ENCODE data around the gene SERPINF2.
A peak's percentile ranks its signal among the peaks of the same experiment; 100 is the strongest.

Gene SERPINF2

GRCh38 chr17:1725642-1726511 lies 16.8 kb upstream of the SERPINF2 start:
- peak overlapping the region in 1 of 2 donors; percentile 50 for H3K27ac Mint-ChIP-seq
- peak overlapping the region; percentile 81 for H3K4me3 Mint-ChIP-seq
- H3K9me3 Mint-ChIP-seq, result no peaks in the 10 kb centered on the region
- no peaks in the 10 kb centered on the region for H3K27me3 Mint-ChIP-seq
- H3K4me1 Mint-ChIP-seq, result peaks cover 70% of the 10 kb centered on the region
- ATAC-seq (no peak), DNase-seq (no peak)

- no peak for DNase-seq
- Mint-ChIP-seq H3K4me3 (no peak overlapping the region), H3K27me3 (no peaks in the 10 kb centered on the region), H3K27ac (no peak overlapping the region), H3K4me1 (peaks cover 68% of the 10 kb centered on the region), H3K9me3 (no peaks in the 10 kb centered on the region)
- no peak for ATAC-seq
Measured at GRCh38 chr17:1726626-1727257, 15.9 kb upstream of the SERPINF2 start.

- no peak for DNase-seq
- Mint-ChIP-seq H3K4me1 (peaks cover 63% of the 10 kb centered on the region), H3K27ac (no peak overlapping the region), H3K4me3 (no peak overlapping the region), H3K9me3 (no peaks in the 10 kb centered on the region), H3K27me3 (no peaks in the 10 kb centered on the region)
- no peak for ATAC-seq
Measured at GRCh38 chr17:1727258-1727789, 15.3 kb upstream of the SERPINF2 start.

GRCh38 chr17:1727876-1728630 lies 14.6 kb upstream of the SERPINF2 start:
- Mint-ChIP-seq H3K27ac (peak overlapping the region in 1 of 2 donors; percentile 15), H3K4me3 (no peak overlapping the region)
- ATAC-seq, result no peak

GRCh38 chr17:1729966-1730325 lies 12.7 kb upstream of the SERPINF2 start:
- Mint-ChIP-seq H3K9me3 (no peaks in the 10 kb centered on the region), H3K4me1 (peaks cover 45% of the 10 kb centered on the region), H3K4me3 (no peak overlapping the region), H3K27me3 (no peaks in the 10 kb centered on the region), H3K27ac (peak overlapping the region in 1 of 2 donors; percentile 81)
- no peak for DNase-seq
- no peak for ATAC-seq

More at GRCh38 chr17:1727876-1728630, 14.6 kb upstream of the SERPINF2 start:
- Mint-ChIP-seq H3K9me3 (no peaks in the 10 kb centered on the region), H3K27me3 (no peaks in the 10 kb centered on the region), H3K4me1 (peaks cover 56% of the 10 kb centered on the region)
- no peak for DNase-seq

GRCh38 chr17:1730326-1731193 lies 12.1 kb upstream of the SERPINF2 start:
- ATAC-seq, result peak; percentile 35
- Mint-ChIP-seq H3K9me3 (no peaks in the 10 kb centered on the region), H3K4me3 (no peak overlapping the region), H3K4me1 (peaks cover 43% of the 10 kb centered on the region), H3K27me3 (no peaks in the 10 kb centered on the region), H3K27ac (peak overlapping the region in 1 of 2 donors; percentile 34)
- DNase-seq, result no peak

GRCh38 chr17:1731194-1731506 lies 11.5 kb upstream of the SERPINF2 start:
- no peaks in the 10 kb centered on the region for H3K9me3 Mint-ChIP-seq
- no peaks in the 10 kb centered on the region for H3K27me3 Mint-ChIP-seq
- no peak overlapping the region for H3K4me3 Mint-ChIP-seq
- no peak for ATAC-seq
- peaks cover 43% of the 10 kb centered on the region for H3K4me1 Mint-ChIP-seq
- DNase-seq, result no peak
- no peak overlapping the region for H3K27ac Mint-ChIP-seq

- H3K27ac Mint-ChIP-seq, result no peak overlapping the region
- DNase-seq (no peak), ATAC-seq (no peak)
- no peaks in the 10 kb centered on the region for H3K9me3 Mint-ChIP-seq
- H3K4me3 Mint-ChIP-seq, result no peak overlapping the region
- no peaks in the 10 kb centered on the region for H3K27me3 Mint-ChIP-seq
- peaks cover 45% of the 10 kb centered on the region for H3K4me1 Mint-ChIP-seq
Measured at GRCh38 chr17:1732241-1732832, 10.3 kb upstream of the SERPINF2 start.

- Mint-ChIP-seq H3K27ac (no peak overlapping the region), H3K4me1 (peaks cover 41% of the 10 kb centered on the region), H3K9me3 (no peaks in the 10 kb centered on the region), H3K4me3 (no peak overlapping the region), H3K27me3 (no peaks in the 10 kb centered on the region)
- no peak for ATAC-seq
- DNase-seq, result no peak
Measured at GRCh38 chr17:1732833-1733321, 9.8 kb upstream of the SERPINF2 start.

- no peak for ATAC-seq
- Mint-ChIP-seq H3K4me1 (peaks cover 33% of the 10 kb centered on the region), H3K9me3 (no peaks in the 10 kb centered on the region), H3K27me3 (no peaks in the 10 kb centered on the region), H3K4me3 (no peak overlapping the region), H3K27ac (no peak overlapping the region)
- DNase-seq, result no peak
Measured at GRCh38 chr17:1733759-1734158, 8.9 kb upstream of the SERPINF2 start.

- H3K4me3 Mint-ChIP-seq, result peak overlapping the region in 1 of 2 donors; percentile 41
- no peak for DNase-seq
- peaks cover 20% of the 10 kb centered on the region for H3K4me1 Mint-ChIP-seq
- no peak for ATAC-seq
- peak overlapping the region; percentile 74 to 86 for H3K27ac Mint-ChIP-seq
- no peaks in the 10 kb centered on the region for H3K27me3 Mint-ChIP-seq
- no peaks in the 10 kb centered on the region for H3K9me3 Mint-ChIP-seq
Measured at GRCh38 chr17:1735418-1735817, 7.3 kb upstream of the SERPINF2 start.

- Mint-ChIP-seq H3K27ac (peak overlapping the region; percentile 74 to 86), H3K27me3 (no peaks in the 10 kb centered on the region), H3K4me1 (peaks cover 20% of the 10 kb centered on the region), H3K4me3 (peak overlapping the region in 1 of 2 donors; percentile 41), H3K9me3 (no peaks in the 10 kb centered on the region)
- no peak for DNase-seq
- ATAC-seq, result no peak
Measured at GRCh38 chr17:1735834-1736347, 6.8 kb upstream of the SERPINF2 start.

- H3K4me1 Mint-ChIP-seq, result peaks cover 20% of the 10 kb centered on the region
- H3K4me3 Mint-ChIP-seq, result peak overlapping the region in 1 of 2 donors; percentile 68
- no peaks in the 10 kb centered on the region for H3K27me3 Mint-ChIP-seq
- peak overlapping the region; percentile 90 to 95 for H3K27ac Mint-ChIP-seq
- DNase-seq (peak; percentile 50 to 71), ATAC-seq (peak; percentile 87)
- H3K9me3 Mint-ChIP-seq, result no peaks in the 10 kb centered on the region
Measured at GRCh38 chr17:1736348-1737281, 6.1 kb upstream of the SERPINF2 start.

Measured in stimulated activated naive CD8-positive, alpha-beta T cell treated with anti-CD3 and anti-CD28 coated beads, Interleukin-15, amount 100 ng/mL, for 72 hours (primary cell).